GM12872 (cell line): Measurements from ENCODE around the gene INTS13.

Experiments
- TF ChIP-seq, protein P1 (sequence below): IDR thresholded peaks from 3 replicates; pipeline ENCODE4 v1.5.1; 2011; ENCODE audit warnings: low read depth, mild to moderate bottlenecking, low read length, moderate library complexity; ENCODE audit not compliant: insufficient read depth

Gene INTS13

GRCh38 chr12:26906024-26906423 lies 31.8 kb downstream of the INTS13 start:
- TF ChIP-seq, protein P1, sequence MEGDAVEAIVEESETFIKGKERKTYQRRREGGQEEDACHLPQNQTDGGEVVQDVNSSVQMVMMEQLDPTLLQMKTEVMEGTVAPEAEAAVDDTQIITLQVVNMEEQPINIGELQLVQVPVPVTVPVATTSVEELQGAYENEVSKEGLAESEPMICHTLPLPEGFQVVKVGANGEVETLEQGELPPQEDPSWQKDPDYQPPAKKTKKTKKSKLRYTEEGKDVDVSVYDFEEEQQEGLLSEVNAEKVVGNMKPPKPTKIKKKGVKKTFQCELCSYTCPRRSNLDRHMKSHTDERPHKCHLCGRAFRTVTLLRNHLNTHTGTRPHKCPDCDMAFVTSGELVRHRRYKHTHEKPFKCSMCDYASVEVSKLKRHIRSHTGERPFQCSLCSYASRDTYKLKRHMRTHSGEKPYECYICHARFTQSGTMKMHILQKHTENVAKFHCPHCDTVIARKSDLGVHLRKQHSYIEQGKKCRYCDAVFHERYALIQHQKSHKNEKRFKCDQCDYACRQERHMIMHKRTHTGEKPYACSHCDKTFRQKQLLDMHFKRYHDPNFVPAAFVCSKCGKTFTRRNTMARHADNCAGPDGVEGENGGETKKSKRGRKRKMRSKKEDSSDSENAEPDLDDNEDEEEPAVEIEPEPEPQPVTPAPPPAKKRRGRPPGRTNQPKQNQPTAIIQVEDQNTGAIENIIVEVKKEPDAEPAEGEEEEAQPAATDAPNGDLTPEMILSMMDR, result no peak

- TF ChIP-seq, protein P1, result no peak
These were observed 40.9 kb downstream of the INTS13 start for GRCh38 chr12:26896913-26897312.

- TF ChIP-seq, protein P1, result no peak
These were observed 42.1 kb downstream of the INTS13 start for GRCh38 chr12:26895672-26896071.

DNA sequence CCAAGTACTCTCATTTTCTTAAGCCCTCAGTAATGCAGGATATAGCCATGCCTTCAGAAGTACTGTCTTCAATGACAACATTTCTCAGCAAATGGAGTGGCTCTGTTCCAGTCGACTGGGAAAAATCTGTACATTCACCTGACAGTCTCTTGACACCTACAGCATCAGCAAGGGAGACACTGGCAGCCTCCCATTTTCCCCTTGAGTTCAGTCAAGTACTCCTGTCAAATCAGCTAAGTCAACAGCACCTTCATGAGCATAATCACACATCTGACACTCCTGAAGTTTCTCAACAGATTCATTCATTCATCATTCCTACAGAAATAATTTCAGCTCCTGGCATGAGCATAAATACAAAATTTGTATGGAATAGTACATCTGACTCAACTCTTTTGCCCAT lies 46.1 kb downstream of the INTS13 start:
- TF ChIP-seq, protein P1, result no peak

DNA sequence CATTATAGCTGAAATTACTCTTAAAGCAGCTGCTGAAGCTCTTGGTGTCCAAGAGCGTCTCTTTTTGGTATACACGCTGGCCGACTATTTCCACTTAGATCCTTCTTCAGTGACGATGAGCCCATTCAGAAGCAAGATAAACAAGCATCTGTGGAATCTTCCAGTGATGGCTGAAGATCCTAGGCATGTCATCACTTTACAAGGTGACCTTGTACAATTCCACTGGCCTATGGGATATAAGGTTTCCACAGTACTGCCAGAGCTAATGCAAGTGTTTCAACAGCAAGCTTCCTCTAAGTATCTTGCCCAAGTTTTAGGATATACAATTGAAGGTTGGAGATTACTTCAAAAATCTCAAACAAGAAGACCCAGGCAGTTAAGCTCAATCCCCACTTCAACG lies 47.0 kb downstream of the INTS13 start:
- TF ChIP-seq, protein P1, result no peak

DNA sequence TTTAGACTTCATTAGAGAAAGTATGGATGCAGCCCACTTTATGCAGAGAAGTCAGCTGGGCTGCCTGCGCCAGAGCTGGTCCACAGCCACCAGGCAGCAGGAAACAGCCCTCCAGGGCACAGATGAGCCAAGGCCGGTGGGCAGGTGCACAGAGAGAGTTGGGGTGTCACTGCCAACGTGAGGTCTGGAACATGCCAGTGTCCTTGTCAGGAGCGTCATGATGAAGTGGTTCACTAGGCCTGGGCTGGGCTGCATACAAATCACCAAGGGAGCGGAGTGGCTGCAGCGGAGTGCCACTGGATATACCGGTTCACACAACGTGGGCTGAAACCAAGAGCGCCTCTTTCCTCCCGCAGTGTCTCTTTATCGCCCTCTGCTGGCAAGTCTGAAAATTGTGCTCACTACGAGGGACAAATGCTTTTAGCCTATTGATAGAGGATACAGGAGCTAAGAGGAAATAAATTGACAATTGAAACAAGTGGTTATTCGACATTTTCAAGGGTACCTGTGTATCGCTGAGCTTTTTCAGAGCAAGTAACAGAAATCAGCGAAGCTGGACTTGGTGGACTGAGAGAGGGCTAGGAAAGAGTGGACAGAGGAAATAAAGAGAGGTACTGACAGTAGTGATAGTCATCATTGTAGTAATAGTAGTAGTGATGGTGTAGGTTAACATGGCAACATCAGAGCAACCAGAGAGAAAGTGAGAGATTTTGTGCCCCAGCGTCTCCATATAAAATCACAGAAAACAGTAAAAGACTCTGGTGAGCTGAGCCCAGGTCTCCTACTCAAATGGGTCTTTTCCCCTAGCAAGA lies 52.8 kb downstream of the INTS13 start:
- TF ChIP-seq, protein P1, result peak; percentile 95

DNA sequence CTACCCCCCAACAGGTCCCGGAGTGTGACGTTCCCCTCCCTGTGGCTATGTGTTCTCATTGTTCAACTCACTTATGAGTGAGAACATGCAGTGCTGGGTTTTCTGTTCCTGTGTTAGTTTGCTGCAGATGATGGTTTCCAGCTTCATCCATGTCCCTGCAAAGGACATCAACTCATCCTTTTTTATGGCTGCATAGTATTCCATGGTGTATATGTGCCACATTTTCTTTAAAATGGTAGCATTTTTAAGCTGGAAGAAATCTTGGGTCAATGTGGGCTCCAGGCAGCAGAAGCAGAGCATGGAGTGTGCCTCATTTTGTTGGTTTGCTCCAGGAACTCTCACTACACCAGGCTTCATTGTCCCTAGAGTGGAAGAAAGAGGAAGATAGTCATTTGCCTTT lies 57.2 kb downstream of the INTS13 start:
- TF ChIP-seq, protein P1, result no peak
